ENCODE results near the gene SMTNL2.

- no peak for TF ChIP-seq CTCF (IDR thresholded peaks at IDR 0.05; ENCODE audit: poor library complexity)
- no peak for TF ChIP-seq EZH2phosphoT487 (IDR thresholded peaks at IDR 0.05; ENCODE audit: low read depth, severe bottlenecking, unreplicated experiment)
These were observed 1.6 kb upstream of the SMTNL2 start for GRCh38 chr17:4582691-4583090.
